ENCODE results near the gene THAP4. TPM values are rescaled to one million over a fixed set of nuclear protein-coding genes. Genes with fewer than 3 reads are reported as not detected.

The THAP4 gene
- total RNA-seq, 2 experiments from 2014 or later: 45.1 to 48.9 TPM

- Mint-ChIP-seq H3K4me3 (peak overlapping the region; percentile 84), H3K27ac (peak overlapping the region; percentile 82), H3K4me1 (ENCODE audit: low read depth) (peaks cover 43% of the 10 kb centered on the region), H3K36me3 (ENCODE audit: low read depth) (peaks cover 37% of the 10 kb centered on the region), H3K9me3 (no peaks in the 10 kb centered on the region), H3K27me3 (no peaks in the 10 kb centered on the region)
- ATAC-seq (no peak), DNase-seq (no peak)
- CTCF ChIA-PET: interaction anchor here (1.0 kb wide), 1 partner anchor 128 kb away, joined by 3 read pairs; the partner anchor contains the start of gene STK25
- POLR2A ChIA-PET: interaction anchor here (3.4 kb wide), 1 partner anchor 12 kb away, joined by 10 read pairs; no protein-coding TSS in a partner anchor
- TF ChIP-seq CTCF (IDR thresholded peaks at IDR 0.05): no peak
- intact Hi-C loops (cut with micrococcal nuclease): no loop called here
Measured at GRCh38 chr2:241635756-241636155, 1.2 kb downstream of the THAP4 start.

DNA sequence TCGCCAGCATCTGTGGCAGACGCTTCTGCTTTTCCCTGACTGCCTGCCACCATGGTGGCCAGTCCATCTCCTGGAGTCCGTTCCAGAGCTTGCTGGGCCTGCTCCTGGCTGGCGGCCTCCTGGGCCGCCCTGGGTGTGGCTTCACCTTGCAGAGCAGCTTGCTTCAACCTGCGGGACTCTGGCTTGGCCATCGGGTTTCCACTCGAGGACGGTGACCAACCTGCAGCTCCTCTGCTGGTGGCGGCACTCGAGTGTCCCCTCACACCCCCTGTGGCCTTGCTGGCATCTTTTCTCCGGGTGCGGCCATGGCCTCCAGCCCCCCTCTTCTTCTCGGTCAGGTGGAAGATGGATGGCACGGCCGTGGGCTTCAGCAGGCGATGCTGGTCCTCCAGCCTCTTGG is 3.4 kb downstream of the THAP4 start:
- CTCF ChIA-PET: interaction anchor here (1.2 kb wide), 1 partner anchor 9 kb away, joined by 3 read pairs; no protein-coding TSS in a partner anchor
- no peak for ATAC-seq

GRCh38 chr2:241632478-241633325 is 4.3 kb downstream of the THAP4 start:
- ATAC-seq (no peak), DNase-seq (no peak)
- ChIA-PET CTCF (interaction anchor here (1.2 kb wide), 1 partner anchor 8 kb away, joined by 3 read pairs; no protein-coding TSS in a partner anchor), POLR2A (interaction anchor here (1.3 to 3.4 kb wide), 2 partner anchors 9 to 20 kb away, joined by 4 to 10 read pairs; no protein-coding TSS in a partner anchor)
- Mint-ChIP-seq H3K4me1 (ENCODE audit: low read depth) (peaks cover 29% of the 10 kb centered on the region), H3K27ac (no peak overlapping the region), H3K27me3 (no peaks in the 10 kb centered on the region), H3K36me3 (ENCODE audit: low read depth) (peaks cover 29% of the 10 kb centered on the region), H3K9me3 (no peaks in the 10 kb centered on the region), H3K4me3 (no peak overlapping the region)
- TF ChIP-seq CTCF (IDR thresholded peaks at IDR 0.05): no peak
- intact Hi-C loops (cut with micrococcal nuclease): no loop called here

More for the DNA sequence above, 3.4 kb downstream of the THAP4 start:
- POLR2A ChIA-PET: interaction anchor here (0.7 to 3.4 kb wide), 3 partner anchors 10 to 237 kb away, joined by 3 to 10 read pairs (median 4); no protein-coding TSS in a partner anchor
- Mint-ChIP-seq H3K4me3 (no peak overlapping the region), H3K4me1 (ENCODE audit: low read depth) (peaks cover 27% of the 10 kb centered on the region), H3K36me3 (ENCODE audit: low read depth) (peaks cover 25% of the 10 kb centered on the region), H3K27me3 (no peaks in the 10 kb centered on the region), H3K9me3 (no peaks in the 10 kb centered on the region), H3K27ac (no peak overlapping the region)
- intact Hi-C loops (cut with micrococcal nuclease): no loop called here
- DNase-seq: no peak
- TF ChIP-seq CTCF (IDR thresholded peaks at IDR 0.05): no peak

- DNase-seq: no peak
- Mint-ChIP-seq H3K4me3 (no peak overlapping the region), H3K27me3 (no peaks in the 10 kb centered on the region), H3K27ac (no peak overlapping the region), H3K36me3 (ENCODE audit: low read depth) (peaks cover 34% of the 10 kb centered on the region), H3K4me1 (ENCODE audit: low read depth) (peaks cover 25% of the 10 kb centered on the region), H3K9me3 (no peaks in the 10 kb centered on the region)
- ChIA-PET CTCF (interaction anchor here (2.5 kb wide), 1 partner anchor 20 kb away, joined by 7 read pairs; no protein-coding TSS in a partner anchor), POLR2A (no interaction called here)
- ATAC-seq: no peak
- TF ChIP-seq CTCF (IDR thresholded peaks at IDR 0.05): no peak
- intact Hi-C loops (cut with micrococcal nuclease): no loop called here
Measured at GRCh38 chr2:241629762-241630435, 7.1 kb downstream of the THAP4 start.
